HG03521 (cell line): ENCODE data around the gene C2orf74.

Experiments
- ATAC-seq: cut with Tn5 transposase; IDR thresholded peaks from one replicate; pipeline ENCODE4 v1.9.1; 2021; ENCODE audit warnings: mild to moderate bottlenecking, moderate library complexity; ENCODE audit not compliant: unreplicated experiment

C2orf74 gene

GRCh38 chr2:61210332-61210981 is 48.5 kb downstream of the C2orf74 start:
- no peak for ATAC-seq

- ATAC-seq = no peak
These were observed 52.2 kb downstream of the C2orf74 start for GRCh38 chr2:61214171-61214570.
